GM18870 (cell line): ENCODE data around the gene ZKSCAN3.
"Not testable (repeated sequence)": the region's sequence is repeated elsewhere in the genome, so short reads cannot be mapped to it uniquely, and the experiment has no call there.

Source experiments
- ATAC-seq: cut with Tn5 transposase; IDR thresholded peaks from one replicate; pipeline ENCODE4 v1.9.1; 2021; ENCODE audit warnings: moderate library complexity; ENCODE audit not compliant: unreplicated experiment

Gene ZKSCAN3

GRCh38 chr6:28349892-28350737, at the start of gene ZKSCAN3:
ZKSCAN3 (plus strand) TSS chr6:28349947; CDS start chr6:28359587, 9,640 bp downstream.
- peak; percentile 84 for ATAC-seq

GRCh38 chr6:28303570-28303969, 46.2 kb upstream of the ZKSCAN3 start:
- peak; percentile 87 for ATAC-seq

GRCh38 chr6:28306363-28306762, 43.4 kb upstream of the ZKSCAN3 start:
- ATAC-seq = not testable (repeated sequence)

DNA sequence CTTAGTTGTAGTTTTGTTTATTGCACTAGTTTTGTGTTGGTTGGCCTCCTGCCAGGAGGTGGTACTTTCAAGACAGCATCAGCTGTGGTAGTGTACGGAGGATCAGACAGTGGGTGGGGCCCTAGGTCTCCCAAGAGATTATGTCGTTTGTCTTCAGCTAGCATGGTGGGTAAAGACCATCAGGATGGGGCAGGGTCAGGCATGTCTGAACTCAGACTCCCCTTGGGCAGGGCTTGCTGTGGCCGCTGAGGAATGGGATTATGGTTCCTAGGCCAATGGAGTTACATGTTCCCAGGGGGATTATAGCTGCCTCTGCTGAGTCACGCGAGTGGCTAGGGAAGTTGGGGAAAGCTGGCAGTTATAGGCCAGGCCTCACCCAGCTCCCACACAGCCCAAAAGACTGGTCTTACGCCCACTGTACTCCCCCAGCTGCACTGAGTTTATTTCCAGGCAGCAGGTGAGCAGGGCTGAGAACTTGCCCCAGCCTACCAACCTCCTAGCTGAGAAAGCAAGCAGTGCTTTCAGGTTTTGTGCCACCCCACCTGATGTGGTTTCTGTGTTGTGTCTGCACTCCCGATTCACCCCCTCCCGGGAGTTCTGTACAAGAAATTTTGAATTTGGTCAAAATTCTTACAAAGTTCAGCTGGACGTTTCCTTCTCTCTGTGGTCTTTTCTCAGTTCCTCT, 38.5 kb upstream of the ZKSCAN3 start:
- ATAC-seq = no peak

DNA sequence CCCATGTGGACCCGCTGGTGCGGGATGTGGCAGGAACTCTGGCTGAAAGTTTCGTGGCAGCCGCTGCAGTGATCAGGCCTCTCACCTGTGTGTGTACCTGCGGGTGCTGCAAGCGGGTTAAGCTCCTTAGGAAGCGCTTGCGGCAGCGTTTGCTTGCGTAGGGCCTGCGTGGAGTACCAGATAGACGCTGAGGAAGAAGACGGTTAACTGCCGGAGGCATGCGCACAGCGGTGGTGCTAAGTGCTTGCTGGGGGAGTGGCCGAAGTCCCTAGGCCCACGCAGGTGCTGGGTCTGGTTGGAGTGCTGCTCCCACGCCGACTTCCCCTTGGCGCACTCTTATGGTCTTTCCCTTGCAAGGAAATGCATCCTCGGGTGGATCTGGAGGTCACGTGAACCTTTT, 36.8 kb upstream of the ZKSCAN3 start:
- ATAC-seq = no peak

- no peak for ATAC-seq
Measured at GRCh38 chr6:28315628-28316027, 34.1 kb upstream of the ZKSCAN3 start.

DNA sequence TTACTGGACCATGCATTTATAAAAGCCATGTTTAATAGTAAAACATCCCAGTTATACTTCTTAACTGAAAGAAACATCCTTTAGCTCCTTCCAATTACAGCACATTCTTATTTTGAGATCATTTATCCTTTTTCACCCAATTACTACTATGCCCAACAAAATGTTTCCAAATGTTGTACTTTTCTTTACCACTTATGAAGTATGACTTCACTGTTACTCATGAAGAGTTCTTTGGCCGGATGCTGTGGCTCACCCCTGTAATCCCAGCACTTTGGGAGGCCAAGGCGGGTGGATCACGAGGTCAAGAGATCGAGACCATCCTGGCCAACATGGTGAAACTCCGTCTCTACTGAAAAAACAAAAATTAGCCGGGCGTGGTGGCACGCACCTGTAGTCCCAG, 31.9 kb upstream of the ZKSCAN3 start:
- not testable (repeated sequence) for ATAC-seq

- no peak for ATAC-seq
Measured at GRCh38 chr6:28322661-28323060, 27.1 kb upstream of the ZKSCAN3 start.

DNA sequence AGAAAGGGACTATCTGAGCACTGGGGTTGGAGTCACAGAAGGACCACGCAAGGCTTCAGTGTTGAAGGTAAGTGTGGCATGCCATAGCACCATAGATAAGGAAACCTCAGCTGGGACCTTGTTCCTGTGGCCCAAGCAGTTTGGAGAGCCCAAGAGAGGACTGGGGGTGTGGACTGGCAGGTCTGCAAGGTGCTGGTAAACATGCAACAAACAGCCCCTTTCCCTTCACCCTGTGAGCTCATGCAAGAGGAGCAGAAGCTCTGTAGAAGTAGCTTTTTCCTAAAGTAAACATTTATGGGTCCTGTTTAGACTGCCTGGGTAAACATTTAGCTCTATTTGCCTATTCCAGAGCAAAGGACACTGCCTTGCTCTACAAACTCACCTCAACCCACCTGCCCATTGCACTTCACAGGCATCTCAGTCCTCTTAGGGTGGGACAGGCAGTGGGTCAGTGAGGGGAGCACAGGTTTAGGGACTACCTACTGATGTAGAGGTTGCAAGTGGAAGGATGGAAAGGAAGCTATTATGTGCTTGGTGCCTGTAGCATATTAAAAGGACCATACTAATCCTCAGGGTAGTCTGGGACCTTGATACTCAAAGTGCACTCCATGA, 25.8 kb upstream of the ZKSCAN3 start:
- ATAC-seq = no peak

DNA sequence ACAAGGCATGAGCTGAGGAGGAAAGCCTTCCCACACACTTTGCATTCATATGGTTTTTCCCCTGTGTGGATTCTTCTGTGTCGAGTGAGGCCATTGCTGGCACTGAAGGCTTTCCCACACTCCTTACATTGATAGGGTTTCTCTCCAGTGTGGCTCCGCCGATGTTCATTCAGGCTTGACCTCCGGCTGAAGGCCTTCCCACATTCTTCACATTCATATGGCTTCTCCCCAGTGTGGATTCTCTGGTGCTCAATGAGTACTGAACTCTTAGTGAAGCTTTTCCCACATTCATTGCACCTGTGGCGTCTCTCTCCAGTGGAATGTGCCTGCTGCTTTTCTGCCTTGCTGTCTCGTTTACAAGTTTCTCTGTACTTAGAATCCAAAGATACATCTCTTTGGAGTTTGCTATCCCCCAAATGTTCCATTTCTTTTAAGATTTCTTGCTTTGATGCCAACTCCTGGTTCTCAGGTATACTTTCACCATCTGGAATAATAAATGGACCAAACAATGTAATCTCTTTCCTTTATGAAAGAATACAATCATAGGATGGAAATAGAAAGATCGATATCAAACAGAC, 23.3 kb upstream of the ZKSCAN3 start:
- ATAC-seq = no peak

DNA sequence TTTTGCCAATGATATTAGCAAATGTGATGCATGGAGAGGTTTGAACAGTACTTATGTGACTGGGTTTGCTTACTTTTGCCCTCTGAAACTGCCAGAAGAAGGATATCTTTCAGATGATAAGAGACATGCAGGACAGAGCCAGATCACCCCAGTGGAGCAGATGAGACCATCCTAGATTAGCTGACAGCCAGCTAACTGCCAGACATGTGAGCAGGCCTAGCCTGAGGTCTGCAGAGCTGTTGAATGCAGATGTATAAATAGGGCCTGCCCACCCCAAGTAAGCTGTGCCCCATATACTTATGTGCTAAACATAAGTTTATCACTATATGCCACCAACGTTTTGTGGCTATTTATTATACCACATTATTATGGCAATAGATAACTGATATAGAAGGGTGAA, 19.7 kb upstream of the ZKSCAN3 start:
- no peak for ATAC-seq

DNA sequence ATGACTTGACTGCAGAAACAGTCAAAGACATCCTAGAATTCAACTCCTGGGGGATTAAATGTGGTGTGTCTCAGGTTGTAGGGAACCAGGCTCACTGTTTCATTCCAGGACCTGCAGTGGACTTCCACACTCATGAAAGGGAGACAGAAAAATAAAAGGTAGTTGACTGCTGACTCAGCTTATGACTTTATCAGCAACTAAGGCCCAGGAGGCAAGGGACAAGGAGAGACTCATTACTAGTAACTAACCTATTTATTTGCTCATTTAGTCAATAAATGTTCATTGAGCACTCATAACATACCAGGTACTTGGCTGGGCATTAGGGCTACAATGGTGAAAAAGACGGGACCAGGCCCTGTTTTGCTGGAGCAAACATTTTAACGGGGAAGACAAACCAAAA, 16.7 kb upstream of the ZKSCAN3 start:
- ATAC-seq = no peak

GRCh38 chr6:28333599-28334018, 16.1 kb upstream of the ZKSCAN3 start:
- no peak for ATAC-seq

GRCh38 chr6:28334286-28335039, 15.3 kb upstream of the ZKSCAN3 start:
- ATAC-seq = no peak

- no peak for ATAC-seq
Measured at GRCh38 chr6:28335040-28335563, 14.6 kb upstream of the ZKSCAN3 start.

GRCh38 chr6:28335564-28336283, 14.0 kb upstream of the ZKSCAN3 start, which contains the start of gene ZSCAN31:
ZSCAN31 (minus strand) TSS chr6:28336148; CDS start chr6:28329683, 6,465 bp downstream.
- ATAC-seq = peak; percentile 81

DNA sequence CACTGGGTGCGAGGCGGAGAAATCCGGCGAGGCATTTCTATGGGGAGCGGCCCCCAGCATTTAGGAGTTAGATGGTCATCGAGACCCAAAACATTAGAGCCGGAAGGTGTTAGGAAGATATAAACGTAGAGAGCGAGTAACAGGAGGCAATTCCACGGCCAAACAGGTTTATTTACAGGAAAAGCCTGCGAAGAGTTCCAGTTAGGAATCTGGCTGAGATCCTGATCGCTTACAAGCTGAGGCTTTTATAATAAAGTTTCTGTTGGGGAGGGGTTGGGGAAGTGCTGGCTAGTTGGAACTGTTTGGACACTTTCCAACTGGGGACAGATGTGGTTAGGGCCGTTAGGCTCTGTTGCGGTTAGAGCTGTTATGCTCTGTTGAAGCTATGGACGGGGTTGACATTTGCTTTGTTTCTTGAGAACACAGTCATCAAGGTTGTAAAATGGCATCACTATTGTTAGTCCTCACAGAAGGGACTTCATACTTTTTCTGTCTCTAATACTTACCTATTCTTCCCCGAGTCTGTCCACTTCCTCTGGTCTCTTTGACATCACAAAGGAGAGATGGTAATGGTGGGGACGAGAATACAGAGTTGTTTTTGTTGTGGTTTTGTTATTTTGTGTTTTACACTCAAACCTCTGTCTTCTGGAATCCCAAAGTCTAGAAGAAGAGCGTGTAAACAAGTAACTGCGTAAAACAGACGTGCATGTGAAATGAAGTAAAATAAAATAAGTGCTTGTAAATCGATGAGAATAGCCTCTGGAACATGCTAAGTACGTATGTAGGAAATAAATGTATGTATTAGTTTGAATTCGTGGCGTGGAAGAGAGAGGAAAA, 13.2 kb upstream of the ZKSCAN3 start:
- ATAC-seq = no peak

- ATAC-seq = no peak
Measured at GRCh38 chr6:28337121-28337520, 12.6 kb upstream of the ZKSCAN3 start.
